Measurements from ENCODE around the gene ITGB4.
"Not testable (repeated sequence)": the region's sequence is repeated elsewhere in the genome, so short reads cannot be mapped to it uniquely, and the experiment has no call there.

ITGB4 gene

GRCh38 chr17:75754378-75755204, 33.3 kb downstream of the ITGB4 start:
- DNase-seq, result no peak

- no peak for DNase-seq
These were observed 34.1 kb downstream of the ITGB4 start for GRCh38 chr17:75755205-75755901.

GRCh38 chr17:75755990-75756389, 34.7 kb downstream of the ITGB4 start:
- DNase-seq, result no peak

GRCh38 chr17:75756451-75757085, 35.3 kb downstream of the ITGB4 start:
- no peak for DNase-seq

GRCh38 chr17:75757086-75757681, 35.9 kb downstream of the ITGB4 start:
- DNase-seq, result no peak

GRCh38 chr17:75758131-75758905, 37.1 kb downstream of the ITGB4 start:
- no peak for DNase-seq

GRCh38 chr17:75759457-75759856, 38.2 kb downstream of the ITGB4 start:
- DNase-seq, result no peak

GRCh38 chr17:75759978-75760640, 38.9 kb downstream of the ITGB4 start:
- DNase-seq, result not testable (repeated sequence)

GRCh38 chr17:75762513-75763268, 41.4 kb downstream of the ITGB4 start:
- no peak for DNase-seq

GRCh38 chr17:75763269-75763607, 42.0 kb downstream of the ITGB4 start:
- no peak for DNase-seq

GRCh38 chr17:75763613-75764416, 42.6 kb downstream of the ITGB4 start:
- DNase-seq, result no peak

GRCh38 chr17:75764417-75764710, 43.1 kb downstream of the ITGB4 start:
- no peak for DNase-seq

- no peak for DNase-seq
These were observed 43.6 kb downstream of the ITGB4 start, which contains the start of gene GALK1 for GRCh38 chr17:75764711-75765421. GALK1 (minus strand) TSS chr17:75765192; CDS start chr17:75765136, 56 bp downstream.

- DNase-seq, result no peak
These were observed 44.7 kb downstream of the ITGB4 start for GRCh38 chr17:75765981-75766380.

- no peak for DNase-seq
These were observed 46.6 kb downstream of the ITGB4 start for GRCh38 chr17:75767881-75768280.

GRCh38 chr17:75769536-75769935, 48.3 kb downstream of the ITGB4 start:
- DNase-seq, result no peak

- DNase-seq, result no peak
These were observed 50.3 kb downstream of the ITGB4 start for GRCh38 chr17:75771334-75772281.

- no peak for DNase-seq
These were observed 52.0 kb downstream of the ITGB4 start for GRCh38 chr17:75773121-75773807.

Measured in NCI-H1417 treated with DMSO at 0.1 percent for 48 hours (cell line).